ENCODE measurements around the gene DMAC1.

DMAC1 gene

DNA sequence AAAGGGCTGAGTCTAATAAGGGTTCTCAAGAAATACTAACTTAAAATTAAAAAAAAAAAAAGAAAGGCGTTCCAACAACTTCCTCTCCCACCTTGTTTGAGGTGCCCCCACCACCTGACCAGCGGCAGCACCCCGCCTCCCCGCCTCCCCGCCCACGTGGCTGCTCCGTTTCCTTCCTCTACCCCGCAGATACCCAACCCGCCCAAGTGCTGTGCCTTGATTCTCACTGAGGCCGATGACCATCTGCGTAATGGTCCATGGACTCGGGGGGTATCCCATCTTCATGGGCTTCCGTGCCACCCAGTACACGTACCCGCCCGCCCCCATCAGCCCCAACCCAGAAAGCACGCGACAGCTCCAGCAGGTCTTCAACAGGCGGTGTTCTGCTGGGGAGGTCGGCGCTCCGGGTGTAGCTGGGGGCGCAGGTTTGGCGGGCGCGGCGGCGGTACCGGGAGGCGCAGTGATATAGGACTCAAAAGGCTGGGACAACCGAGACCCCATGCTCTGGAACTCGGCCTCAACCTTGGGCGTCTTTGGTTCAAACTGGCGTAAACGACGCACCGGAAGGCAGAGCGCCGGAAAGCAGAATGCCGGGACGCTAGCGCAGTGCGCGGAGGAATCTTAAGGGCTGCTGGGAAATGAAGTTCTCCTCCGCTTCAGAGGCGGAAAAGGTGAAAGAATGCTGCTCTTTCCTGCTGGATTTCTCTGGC lies at the start of gene DMAC1:
TSS of gene DMAC1 (minus strand) at position 545 of the 710 bp plus-strand sequence. CDS start at position 501, 44 bp downstream.
- DNase-seq: peak; percentile 87

- no peak for DNase-seq
These were observed 49.8 kb upstream of the DMAC1 start for GRCh38 chr9:7849362-7849761.

- no peak for DNase-seq
These were observed 48.9 kb upstream of the DMAC1 start for GRCh38 chr9:7848498-7848897.

DNA sequence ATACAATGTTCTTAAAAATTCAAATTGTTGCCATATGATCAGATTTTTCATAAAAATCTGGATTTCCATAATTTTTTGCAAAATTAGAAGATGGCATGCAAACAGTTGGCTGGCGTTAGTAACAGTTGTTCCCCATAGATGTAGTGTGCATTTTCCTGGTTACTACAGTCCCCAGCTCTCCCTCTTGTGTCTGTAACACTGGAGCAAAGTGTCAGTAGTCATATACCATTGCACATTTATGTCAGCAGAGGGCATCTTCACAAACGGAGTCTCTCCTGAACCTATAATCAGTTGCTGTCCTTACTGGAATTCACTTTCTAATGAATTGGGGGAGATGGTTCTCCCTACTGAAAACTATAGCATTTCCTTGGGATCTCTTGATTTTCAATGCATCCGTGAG lies 44.7 kb upstream of the DMAC1 start:
- peak; percentile 11 for DNase-seq

- no peak for DNase-seq
These were observed 42.3 kb upstream of the DMAC1 start for GRCh38 chr9:7841831-7842230.

- no peak for DNase-seq
These were observed 35.0 kb upstream of the DMAC1 start for GRCh38 chr9:7834531-7834930.

DNA sequence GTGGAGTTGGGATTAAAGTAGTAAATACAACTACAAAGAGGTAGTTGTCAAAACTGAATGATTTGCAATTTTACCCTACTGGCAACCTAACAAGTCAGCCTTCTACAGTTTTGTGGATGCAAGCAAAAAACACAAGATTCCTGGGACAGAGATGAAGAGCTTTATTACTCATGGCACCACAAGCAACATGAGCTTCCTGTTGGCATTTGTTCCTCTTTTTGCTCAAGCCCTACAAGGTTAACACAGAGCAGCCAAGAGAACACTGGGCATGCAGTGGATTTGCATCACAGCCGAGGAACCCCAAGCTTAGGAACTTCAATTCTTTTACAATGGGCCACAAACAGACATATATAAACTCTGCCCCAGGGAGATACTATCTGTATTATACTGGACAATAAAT lies 28.8 kb upstream of the DMAC1 start:
- no peak for DNase-seq

GRCh38 chr9:7827792-7828191 lies 28.2 kb upstream of the DMAC1 start:
- no peak for DNase-seq

DNA sequence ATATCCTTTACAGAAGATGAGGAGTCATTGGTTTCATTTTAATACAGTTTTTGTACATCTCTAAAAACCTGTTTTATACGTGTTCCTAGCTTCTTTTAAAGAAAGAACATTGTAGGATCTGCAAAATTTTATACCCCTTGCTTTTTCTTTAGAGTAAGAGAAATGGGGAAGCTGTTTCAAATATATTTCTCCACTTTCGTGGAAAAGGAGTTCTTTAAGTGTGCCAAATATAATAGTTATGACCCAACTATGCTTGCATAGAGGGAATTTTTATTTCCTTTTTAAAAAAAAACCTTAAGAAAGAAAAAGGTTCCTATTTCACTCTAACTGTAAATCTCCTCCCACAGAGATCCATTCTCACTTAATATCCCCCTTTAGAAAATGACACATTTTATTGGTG lies 27.5 kb upstream of the DMAC1 start:
- no peak for DNase-seq

GRCh38 chr9:7823651-7824050 lies 24.1 kb upstream of the DMAC1 start:
- DNase-seq: no peak

DNA sequence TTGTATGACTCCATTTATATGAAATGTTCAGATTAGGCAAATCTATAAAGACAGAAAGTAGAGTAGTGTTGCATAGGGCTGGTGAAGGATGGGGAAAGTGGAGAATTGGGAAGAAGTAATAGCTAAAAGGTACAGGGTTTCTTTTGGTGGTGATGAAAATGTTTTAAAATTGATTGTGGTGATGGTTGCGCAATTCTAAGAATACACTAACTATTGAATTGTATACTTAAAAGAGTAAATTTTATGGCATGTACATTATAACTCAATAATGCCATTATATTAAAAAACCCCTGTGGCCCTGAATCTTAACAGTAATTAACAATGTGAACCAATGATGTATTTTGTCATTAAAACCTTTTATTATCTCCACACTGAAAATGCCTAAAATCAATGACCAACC lies 20.4 kb upstream of the DMAC1 start:
- DNase-seq: no peak

DNA sequence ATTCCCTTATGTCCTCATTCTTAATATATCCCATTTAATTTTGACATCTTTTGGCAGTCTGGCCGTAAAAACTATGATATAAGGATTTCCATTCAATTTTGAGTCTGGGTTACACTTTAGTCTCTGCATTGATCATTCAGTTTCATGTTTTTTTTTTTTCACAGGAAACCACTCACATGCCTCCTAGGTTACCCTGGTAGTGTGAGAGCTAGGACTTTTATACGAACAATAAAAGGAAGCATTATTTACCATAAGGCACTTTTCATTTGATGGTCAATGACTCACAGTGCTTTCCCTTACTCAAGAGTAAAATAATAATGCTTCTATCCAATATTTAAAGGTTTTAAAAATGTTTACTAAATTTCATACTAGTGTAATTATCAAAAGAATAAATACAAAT lies 16.4 kb upstream of the DMAC1 start:
- DNase-seq: no peak

- no peak for DNase-seq
These were observed 13.5 kb upstream of the DMAC1 start for GRCh38 chr9:7813030-7813429.

GRCh38 chr9:7811677-7812076 lies 12.1 kb upstream of the DMAC1 start:
- DNase-seq: no peak

- no peak for DNase-seq
These were observed 3.1 kb upstream of the DMAC1 start for GRCh38 chr9:7802666-7803065.

DNA sequence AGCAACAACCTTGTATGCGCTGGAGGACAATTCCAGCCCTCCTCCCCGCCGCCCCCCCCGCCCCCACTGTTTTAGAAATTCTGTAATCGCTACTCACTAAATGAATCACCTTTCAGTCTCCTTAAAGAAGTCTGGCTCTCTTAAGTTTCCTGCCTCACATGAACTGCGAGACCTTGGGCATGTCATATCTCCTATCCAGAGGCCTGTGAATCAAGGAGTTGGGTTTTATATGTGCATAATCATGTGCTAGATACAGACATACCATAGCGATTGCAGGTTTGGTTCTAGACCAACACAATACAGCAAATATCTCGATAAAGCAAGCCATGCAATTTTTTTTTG lies 337 bp upstream of the DMAC1 start:
- DNase-seq: no peak

DNA sequence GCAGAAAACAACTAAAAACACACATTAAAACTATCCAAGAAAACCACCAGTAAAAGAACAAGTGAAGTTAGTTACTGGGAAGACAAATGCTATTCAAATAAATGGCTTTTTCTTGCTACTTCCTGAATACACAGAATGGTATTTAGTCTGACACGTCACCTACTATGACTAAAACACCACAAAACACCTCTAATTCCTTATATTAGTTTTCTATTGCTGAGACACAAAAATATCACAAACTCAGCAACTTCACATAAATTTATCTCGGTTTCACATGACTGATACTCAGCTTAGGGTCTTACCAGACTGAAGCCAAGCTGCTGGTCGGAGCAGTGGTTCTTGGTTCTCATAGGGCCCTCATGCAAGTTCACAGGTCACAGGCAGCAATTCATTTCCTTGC lies 5.4 kb downstream of the DMAC1 start:
- DNase-seq: no peak

DNA sequence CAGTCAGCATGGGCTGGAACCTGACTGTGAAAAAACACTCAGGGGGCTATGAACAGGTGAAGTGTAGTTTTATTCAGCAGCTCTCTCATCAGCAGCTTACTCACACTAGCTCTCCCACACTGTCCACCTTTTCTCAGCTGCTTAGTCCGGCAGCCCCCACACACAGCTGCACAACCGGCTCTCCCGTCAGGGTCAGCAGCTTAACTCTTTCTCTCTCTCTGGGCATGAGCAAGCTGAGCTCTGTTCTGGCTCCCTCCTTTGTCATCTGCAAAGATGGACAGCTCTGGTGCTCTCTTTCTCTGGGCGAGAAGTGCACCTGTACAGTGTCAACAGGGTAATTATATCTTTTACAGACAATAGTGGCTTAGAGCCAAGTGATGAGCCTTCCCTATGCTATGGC lies 8.2 kb downstream of the DMAC1 start:
- peak; percentile 27 for DNase-seq

DNA sequence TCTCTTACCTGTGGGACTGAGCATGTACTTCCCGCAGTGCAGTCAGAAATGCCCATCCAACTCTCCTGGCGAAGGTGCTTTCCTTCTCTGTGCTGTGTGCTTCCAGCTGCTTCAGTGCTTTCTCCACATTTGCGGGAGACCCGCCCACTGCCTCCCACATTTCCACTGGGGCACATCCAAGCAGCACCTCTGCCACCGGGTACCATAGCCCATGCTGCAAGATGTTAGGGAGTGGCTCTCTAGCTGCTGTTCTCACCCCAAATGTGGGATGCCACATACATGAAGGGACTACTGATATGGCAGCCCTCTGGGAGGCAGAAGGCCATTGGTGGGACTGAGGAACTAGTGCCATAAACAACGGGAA lies 8.8 kb downstream of the DMAC1 start:
- DNase-seq: no peak

DNA sequence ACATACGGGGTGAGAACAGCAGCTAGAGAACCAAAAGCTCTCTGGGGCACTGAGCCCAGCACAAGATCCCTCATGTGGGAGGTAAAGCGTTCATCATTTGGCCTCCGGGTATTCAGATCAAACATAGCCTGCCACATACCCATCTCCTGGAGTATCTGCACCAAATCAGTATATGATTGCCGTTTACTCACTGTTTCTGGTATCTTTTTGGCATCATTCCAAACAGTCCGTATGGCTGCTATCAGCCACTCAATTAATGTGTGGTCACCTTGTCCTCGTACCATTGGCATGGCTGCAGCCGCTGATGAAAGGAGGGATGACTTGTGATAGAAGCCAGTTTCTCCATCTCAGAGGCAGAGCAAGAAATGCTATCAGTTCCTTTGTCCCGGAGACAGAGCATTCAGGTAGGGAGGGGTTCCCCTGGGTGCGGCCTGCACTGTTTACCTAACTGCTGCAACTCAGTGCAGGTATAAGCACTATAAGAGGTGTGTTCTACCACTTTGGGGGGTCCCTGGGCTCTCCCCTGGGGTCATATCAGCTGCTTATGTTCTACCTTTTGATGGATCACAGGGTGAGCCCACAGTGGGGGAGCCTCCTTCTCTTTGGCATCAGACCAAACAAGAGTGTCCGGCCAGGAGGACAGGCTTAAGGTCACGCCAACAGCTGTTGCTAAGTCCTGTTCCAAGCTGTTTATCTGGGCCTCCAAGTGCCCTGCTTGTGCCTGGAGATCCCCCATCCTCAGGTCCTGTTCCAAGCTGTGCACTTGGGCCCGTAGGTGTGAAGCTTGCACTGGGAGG lies 9.4 kb downstream of the DMAC1 start:
- DNase-seq: no peak

- no peak for DNase-seq
These were observed 10.8 kb downstream of the DMAC1 start for GRCh38 chr9:7788772-7789171.

DNA sequence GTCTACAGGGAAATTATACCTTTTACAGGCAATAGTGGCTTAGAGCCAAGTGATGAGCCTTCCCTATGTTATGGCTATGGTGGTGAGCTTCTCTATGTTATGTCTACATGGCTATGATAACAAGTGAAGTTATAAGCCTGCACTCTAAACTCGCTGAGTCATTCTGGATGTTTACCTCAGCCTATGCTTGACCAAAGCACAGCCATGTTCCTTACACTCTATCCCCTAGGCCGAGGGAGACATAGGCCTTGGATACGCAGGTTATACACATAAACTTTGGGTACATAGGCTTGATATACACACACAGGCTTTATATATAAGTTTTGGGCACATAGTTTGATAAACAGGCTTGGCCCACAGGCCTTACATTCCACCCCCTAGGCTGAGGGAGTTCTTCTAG lies 13.8 kb downstream of the DMAC1 start:
- no peak for DNase-seq

GRCh38 chr9:7784472-7784871 lies 15.1 kb downstream of the DMAC1 start:
- no peak for DNase-seq

GRCh38 chr9:7783635-7784063 lies 15.9 kb downstream of the DMAC1 start:
- DNase-seq: no peak

Measured in NCI-H1105 treated with DMSO at 0.1 percent for 48 hours (cell line).